ENCODE data around the gene WASL. TPM values are rescaled to one million over a fixed set of nuclear protein-coding genes. Genes with fewer than 3 reads are reported as not detected.
A peak's percentile ranks its signal among the peaks of the same experiment; 100 is the strongest.

WASL gene
- total RNA-seq, 1 donor: 22.5 TPM

GRCh38 chr7:123754271-123754871 is 5.6 kb upstream of the WASL start:
- no peak overlapping the region for H3K4me3 ChIP-seq (ENCODE audit: low read depth, low read length)
- TF ChIP-seq, protein P1, sequence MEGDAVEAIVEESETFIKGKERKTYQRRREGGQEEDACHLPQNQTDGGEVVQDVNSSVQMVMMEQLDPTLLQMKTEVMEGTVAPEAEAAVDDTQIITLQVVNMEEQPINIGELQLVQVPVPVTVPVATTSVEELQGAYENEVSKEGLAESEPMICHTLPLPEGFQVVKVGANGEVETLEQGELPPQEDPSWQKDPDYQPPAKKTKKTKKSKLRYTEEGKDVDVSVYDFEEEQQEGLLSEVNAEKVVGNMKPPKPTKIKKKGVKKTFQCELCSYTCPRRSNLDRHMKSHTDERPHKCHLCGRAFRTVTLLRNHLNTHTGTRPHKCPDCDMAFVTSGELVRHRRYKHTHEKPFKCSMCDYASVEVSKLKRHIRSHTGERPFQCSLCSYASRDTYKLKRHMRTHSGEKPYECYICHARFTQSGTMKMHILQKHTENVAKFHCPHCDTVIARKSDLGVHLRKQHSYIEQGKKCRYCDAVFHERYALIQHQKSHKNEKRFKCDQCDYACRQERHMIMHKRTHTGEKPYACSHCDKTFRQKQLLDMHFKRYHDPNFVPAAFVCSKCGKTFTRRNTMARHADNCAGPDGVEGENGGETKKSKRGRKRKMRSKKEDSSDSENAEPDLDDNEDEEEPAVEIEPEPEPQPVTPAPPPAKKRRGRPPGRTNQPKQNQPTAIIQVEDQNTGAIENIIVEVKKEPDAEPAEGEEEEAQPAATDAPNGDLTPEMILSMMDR (IDR thresholded peaks at IDR 0.05; ENCODE audit: insufficient read depth, low read depth, low read length): no peak
- no peak for DNase-seq (ENCODE audit: low read depth)

DNA sequence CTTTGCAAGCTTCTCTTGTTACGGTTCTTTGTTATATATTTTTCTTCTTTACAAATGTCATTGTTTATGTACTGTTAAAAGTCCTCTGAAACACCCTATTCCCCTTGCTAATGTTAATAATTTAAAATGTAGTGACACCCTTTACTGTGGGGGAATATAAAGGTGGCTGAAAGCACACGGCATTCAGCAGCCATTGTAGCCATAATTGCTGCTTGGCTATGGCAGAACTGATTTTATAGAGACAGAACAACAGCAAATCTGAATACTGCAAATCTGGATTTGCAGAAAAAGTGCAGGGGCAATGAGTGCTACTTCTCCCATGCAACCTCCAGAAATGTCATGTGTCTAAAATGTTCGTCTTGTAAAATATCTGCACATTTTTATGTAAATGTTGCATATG is 3.7 kb upstream of the WASL start:
- H3K4me3 ChIP-seq (ENCODE audit: low read depth, low read length): no peak overlapping the region
- TF ChIP-seq, protein P1 (IDR thresholded peaks at IDR 0.05; ENCODE audit: insufficient read depth, low read depth, low read length): no peak
- DNase-seq (ENCODE audit: low read depth): no peak

DNA sequence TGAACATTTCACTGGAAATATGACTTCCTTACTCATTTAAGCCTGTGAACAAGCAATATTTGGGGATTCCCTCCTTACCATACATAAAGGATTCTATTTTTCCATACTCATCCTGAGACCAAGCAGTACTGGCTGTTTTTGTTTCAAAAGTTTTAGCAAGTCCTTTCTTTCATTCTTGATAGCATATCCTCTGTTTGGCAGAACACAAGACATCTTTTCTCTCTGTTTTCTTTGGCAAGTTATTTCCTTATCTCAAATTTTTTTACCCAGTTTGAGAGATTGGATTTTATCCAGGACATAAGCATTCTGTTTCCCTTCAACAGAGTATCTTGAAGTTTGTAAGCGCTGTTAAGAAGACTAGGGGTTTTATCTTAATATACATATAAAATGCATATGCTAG is 3.0 kb upstream of the WASL start:
- TF ChIP-seq, protein P1 (IDR thresholded peaks at IDR 0.05; ENCODE audit: insufficient read depth, low read depth, low read length): no peak
- H3K4me3 ChIP-seq (ENCODE audit: low read depth, low read length): no peak overlapping the region
- peak; percentile 21 for DNase-seq (ENCODE audit: low read depth)

- TF ChIP-seq, protein P1 (IDR thresholded peaks at IDR 0.05; ENCODE audit: insufficient read depth, low read depth, low read length): no peak
- DNase-seq (ENCODE audit: low read depth): no peak
- no peak overlapping the region for H3K4me3 ChIP-seq (ENCODE audit: low read depth, low read length)
Measured at GRCh38 chr7:123750389-123751230, 1.8 kb upstream of the WASL start.

- DNase-seq (ENCODE audit: low read depth): peak; percentile 81
- peak overlapping the region; percentile 95 for H3K4me3 ChIP-seq (ENCODE audit: low read depth, low read length)
- TF ChIP-seq, protein P1 (IDR thresholded peaks at IDR 0.05; ENCODE audit: insufficient read depth, low read depth, low read length): peak; percentile 20
Measured at GRCh38 chr7:123749537-123749857, 694 bp upstream of the WASL start.

GRCh38 chr7:123748171-123748733 is 551 bp downstream of the WASL start:
- H3K4me3 ChIP-seq (ENCODE audit: low read depth, low read length): peak overlapping the region; percentile 95
- DNase-seq (ENCODE audit: low read depth): peak; percentile 29
- TF ChIP-seq, protein P1 (IDR thresholded peaks at IDR 0.05; ENCODE audit: insufficient read depth, low read depth, low read length): no peak

Measured in fibroblast of villous mesenchyme (primary cell).